ENCODE data around the gene SLC4A1.
A peak's percentile ranks its signal among the peaks of the same experiment; 100 is the strongest.

SLC4A1 gene

GRCh38 chr17:44220213-44221083 is 47.5 kb downstream of the SLC4A1 start:
- no peak for DNase-seq (ENCODE audit: low spot score)

- DNase-seq (ENCODE audit: low spot score): no peak
Observed at GRCh38 chr17:44219616-44220212, 48.2 kb downstream of the SLC4A1 start, which contains the start of gene UBTF. Gene UBTF, minus strand, starts transcription at chr17:44219675. Its CDS starts 1,446 bp downstream, at chr17:44218229.

GRCh38 chr17:44219108-44219615 is 48.8 kb downstream of the SLC4A1 start:
- no peak for DNase-seq (ENCODE audit: low spot score)

- DNase-seq (ENCODE audit: low spot score): peak; percentile 93
Observed at GRCh38 chr17:44218344-44219107, 49.4 kb downstream of the SLC4A1 start.

GRCh38 chr17:44217738-44218343 is 50.1 kb downstream of the SLC4A1 start:
- DNase-seq (ENCODE audit: low spot score): no peak

DNA sequence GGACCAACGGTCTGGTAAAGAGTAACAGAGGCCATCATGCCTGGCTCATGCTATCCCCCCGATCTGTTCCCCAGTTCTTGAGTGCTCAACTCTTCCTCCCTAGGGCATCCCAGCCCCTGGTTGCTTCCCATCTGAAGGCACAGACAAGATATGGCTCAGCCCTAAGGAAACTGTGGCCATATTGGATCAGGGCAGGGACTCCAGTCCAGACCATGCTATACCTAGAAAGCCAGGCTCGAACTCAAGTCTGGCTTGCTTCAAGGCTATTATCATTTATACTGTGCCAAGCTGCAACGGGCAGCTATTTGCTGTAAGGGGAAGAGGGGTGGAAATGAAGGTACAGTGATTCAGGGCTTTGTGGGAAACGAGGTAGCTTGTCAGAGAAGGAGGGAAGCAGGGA is 51.2 kb downstream of the SLC4A1 start:
- DNase-seq (ENCODE audit: low spot score): no peak

DNA sequence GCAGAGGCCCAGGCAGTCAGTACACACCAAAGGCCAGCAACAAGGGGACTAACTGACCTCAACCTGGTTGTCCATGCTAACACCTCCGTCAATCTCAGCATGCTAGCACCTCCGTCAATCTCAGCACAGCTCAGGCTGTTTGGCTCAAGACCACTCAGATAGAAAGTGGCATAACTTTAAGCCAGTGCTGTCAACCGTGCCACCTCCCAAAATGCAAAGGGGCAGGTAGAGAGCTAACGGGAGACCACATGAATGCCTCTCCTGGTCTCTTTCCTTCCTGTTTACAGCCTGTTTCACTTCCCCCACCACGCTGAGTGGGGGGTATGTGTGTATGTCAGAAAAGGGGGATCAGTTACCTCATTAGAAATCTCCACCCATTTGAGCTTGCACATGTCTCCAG is 51.8 kb downstream of the SLC4A1 start:
- no peak for DNase-seq (ENCODE audit: low spot score)

DNA sequence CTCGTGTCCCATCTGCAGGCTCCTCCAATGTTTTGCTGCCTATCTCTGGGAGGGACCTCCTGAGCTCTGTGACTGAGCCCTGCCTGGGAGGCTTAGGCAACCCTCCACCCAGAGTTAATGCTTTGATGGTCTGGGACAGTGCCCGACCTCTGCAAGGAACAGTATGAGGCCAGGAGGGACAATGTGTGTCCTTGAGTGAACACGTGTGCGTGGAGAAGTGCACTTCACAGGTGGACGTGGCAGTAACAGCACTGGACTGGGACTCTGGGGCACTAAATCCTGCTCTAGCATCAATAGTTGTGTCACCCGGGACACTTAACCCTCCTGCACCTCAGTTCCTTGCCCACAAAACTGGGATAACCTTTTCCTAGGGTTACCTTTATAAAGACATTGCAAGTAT is 53.0 kb downstream of the SLC4A1 start:
- DNase-seq (ENCODE audit: low spot score): no peak

GRCh38 chr17:44214230-44214494 is 53.8 kb downstream of the SLC4A1 start:
- DNase-seq (ENCODE audit: low spot score): no peak

- no peak for DNase-seq (ENCODE audit: low spot score)
Observed at GRCh38 chr17:44213403-44214229, 54.3 kb downstream of the SLC4A1 start.

DNA sequence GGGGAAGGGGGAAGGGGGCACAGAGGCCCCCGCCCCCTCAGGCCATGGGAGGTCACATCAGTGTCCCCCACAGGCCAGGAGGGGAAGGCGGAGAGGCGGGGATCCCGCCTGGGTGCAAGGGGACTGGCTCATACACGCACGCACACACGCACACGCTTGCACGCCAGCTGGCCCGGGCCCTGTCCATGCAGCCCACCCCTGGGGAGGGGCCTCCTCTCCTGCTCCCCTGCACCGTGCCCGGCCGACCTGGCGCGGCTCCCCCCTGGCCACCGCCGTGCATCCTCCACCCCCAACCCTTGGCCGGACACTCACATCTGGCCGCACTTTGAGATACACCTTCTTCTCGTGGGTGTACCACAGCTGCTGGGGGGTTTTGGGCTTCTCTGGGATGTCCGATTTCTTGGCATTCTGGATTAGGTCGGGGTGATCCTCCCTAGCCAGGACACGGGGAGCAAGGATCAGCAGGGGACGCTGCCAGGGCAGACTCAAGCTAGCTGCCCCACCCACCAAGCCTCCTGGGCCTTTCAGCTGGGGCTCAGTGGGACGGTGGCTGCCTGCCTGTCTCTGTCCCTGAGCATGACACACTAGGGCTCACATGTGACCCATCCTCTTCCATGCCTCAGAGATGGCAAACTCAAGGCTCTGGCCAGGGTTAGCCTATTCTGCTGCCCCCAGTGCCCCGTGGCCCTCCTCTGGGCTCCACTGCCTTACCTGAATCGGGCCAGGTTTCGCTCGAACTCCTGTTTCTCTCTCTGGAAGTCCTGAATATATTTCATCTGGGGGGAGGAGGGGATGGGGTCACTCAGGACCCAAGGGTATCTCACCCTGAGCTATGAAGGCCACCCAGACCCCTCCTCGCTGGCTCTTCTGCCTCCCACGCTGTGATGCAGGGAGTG is 55.2 kb downstream of the SLC4A1 start:
- no peak for DNase-seq (ENCODE audit: low spot score)

GRCh38 chr17:44211281-44212265 is 56.4 kb downstream of the SLC4A1 start:
- DNase-seq (ENCODE audit: low spot score): no peak

- peak; percentile 90 for DNase-seq (ENCODE audit: low spot score)
Observed at GRCh38 chr17:44210342-44211192, 57.4 kb downstream of the SLC4A1 start.

DNA sequence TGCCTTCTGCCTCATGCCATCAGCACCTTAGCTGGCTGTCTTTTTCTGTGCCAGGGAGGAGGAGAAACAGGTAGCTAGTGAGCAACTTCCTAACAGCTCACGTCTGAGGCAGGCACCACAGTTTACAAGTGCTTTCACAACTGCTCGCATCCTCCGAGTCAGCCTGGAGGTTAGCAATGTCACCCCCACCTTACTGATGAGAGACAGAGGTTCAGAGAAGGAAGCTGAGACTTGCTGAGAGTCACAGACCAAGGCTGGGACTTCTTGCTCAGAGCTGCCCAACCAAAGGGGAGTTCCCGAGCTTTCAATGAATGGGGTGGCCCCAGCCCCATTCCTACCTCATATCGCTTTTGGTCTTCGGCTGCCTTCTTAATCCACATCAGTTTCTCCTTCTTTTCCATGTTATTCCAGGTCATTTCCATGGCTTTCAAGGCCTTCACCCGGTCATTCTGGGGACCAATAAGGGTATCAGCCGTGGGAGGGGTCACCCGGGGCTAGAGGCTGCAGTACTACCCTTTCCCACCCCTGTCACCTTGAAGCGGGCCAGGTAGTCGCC is 58.1 kb downstream of the SLC4A1 start:
- no peak for DNase-seq (ENCODE audit: low spot score)

DNA sequence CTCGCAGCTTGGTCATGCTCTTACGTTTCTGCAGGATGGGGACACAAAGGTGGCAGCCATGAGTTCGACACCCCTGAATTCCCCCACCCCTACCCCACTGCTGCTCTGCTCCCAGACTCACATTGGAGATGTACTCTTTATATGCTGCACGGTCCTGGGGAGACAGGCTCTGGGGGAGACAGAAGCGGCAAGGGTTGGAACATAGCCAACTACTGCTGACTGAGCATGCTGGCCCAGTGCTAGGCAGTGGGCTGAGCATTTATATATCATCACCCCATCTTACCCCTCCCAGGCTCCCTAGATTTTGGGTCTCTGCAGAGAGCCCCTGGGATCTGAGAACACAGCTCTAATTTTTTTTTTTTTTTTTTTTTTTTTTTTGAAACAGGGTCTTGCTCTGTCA is 60.2 kb downstream of the SLC4A1 start:
- DNase-seq (ENCODE audit: low spot score): no peak

DNA sequence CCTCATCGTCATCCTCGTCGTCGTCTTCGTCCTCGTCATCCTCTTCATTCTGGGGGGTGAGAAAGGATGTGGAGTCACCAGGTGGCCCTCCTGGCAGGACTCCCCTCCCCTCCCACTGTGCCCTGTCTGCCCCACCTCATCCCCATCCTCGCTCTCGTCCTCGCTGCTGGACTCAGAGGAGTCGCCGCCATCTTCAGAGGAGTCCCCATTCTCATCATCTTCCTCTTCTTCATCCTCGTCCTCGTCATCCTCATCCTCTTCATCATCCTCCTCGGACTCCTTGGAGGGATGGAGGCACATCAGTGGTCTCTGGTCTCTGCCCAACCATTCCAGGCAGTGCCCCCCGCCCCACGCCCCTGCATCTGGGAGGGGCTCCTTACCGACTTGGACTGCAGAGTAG is 60.6 kb downstream of the SLC4A1 start:
- no peak for DNase-seq (ENCODE audit: low spot score)

- no peak for DNase-seq (ENCODE audit: low spot score)
Observed at GRCh38 chr17:44206825-44207155, 61.1 kb downstream of the SLC4A1 start.
